Measurements from ENCODE around the gene KRTAP13-4.

DNA sequence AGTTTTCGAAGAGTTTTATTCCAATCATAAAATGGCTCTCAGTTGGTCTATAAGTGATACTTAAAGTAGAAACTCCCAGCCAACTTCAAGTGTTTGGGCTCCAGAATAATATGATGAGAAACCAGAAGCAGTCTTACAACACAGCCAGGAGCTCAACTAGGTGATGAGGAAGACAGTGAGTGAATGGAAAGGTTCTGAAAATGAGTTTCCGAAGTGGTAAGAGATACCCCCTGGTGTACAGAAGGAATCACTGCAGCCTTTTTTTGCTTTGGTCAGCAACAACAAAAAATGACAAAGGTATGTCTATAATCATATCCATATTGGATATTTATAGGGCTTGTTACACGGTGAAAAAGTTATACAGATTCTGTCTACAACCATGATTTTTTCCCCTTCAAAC, 33.7 kb downstream of the KRTAP13-4 start:
- TF ChIP-seq CTCF (IDR thresholded peaks at IDR 0.05; ENCODE audit: insufficient read depth, low read length, poor library complexity, severe bottlenecking), result peak; percentile 39
- no peak for TF ChIP-seq EZH2phosphoT487 (conservative IDR thresholded peaks at IDR 0.05; ENCODE audit: low read length)
